A673 (cell line): ENCODE data around the gene EML1. TPM values are rescaled to one million over a fixed set of nuclear protein-coding genes. Genes with fewer than 3 reads are reported as not detected.

Experiments used
- BruUV-seq: library from RNA; stranded (reverse); fragments of 400-500 nt; replicated peaks from 2 replicates; lab custom pipeline; 2021; lab: Mats Ljungman, UMichigan
- CTCF ChIA-PET: fragments of 300-600 bp; sonication (Branson Sonifier 250); formaldehyde crosslinking; loops from one replicate; lab custom pipeline; 2022; ENCODE audit warnings: antibody characterized with exemption; lab: Charles Lee
- POLR2A ChIA-PET: fragments of 300-600 bp; sonication (Branson Sonifier 250); formaldehyde crosslinking; loops from one replicate; lab custom pipeline; 2022; ENCODE audit warnings: antibody characterized with exemption; ENCODE audit not compliant: low non-redundant PET; lab: Charles Lee
- DNase-seq: peaks from one replicate; pipeline ENCODE4 v3.0.0-alpha.2; 2015; ENCODE audit warnings: low spot score
- H3K27ac ChIP-seq: fragments of 200-600 bp; sonication (generic); 2 replicates; pipeline ENCODE4 v1.5.1; 2016; ENCODE audit warnings: mixed run types, low read depth, mild to moderate bottlenecking, mixed read lengths, antibody characterized with exemption, low read length; ENCODE audit not compliant: poor library complexity, severe bottlenecking
- H3K27me3 ChIP-seq: fragments of 200-600 bp; sonication (generic); replicated peaks from 2 replicates; pipeline ENCODE4 v1.6.1; 2017; ENCODE audit warnings: mixed run types, low read depth, mild to moderate bottlenecking, mixed read lengths, antibody characterized with exemption, low read length; ENCODE audit not compliant: insufficient read depth, poor library complexity
- H3K36me3 ChIP-seq: fragments of 200-600 bp; sonication (generic); 2 replicates; pipeline ENCODE4 v1.6.1; 2016; ENCODE audit warnings: mixed run types, mild to moderate bottlenecking, mixed read lengths, antibody characterized with exemption, low read length; ENCODE audit not compliant: insufficient read depth, poor library complexity, severe bottlenecking
- H3K4me1 ChIP-seq: fragments of 200-600 bp; sonication (generic); 2 replicates; pipeline ENCODE4 v1.6.1; 2017; ENCODE audit warnings: mixed run types, mild to moderate bottlenecking, mixed read lengths, antibody characterized with exemption, low read length; ENCODE audit not compliant: insufficient read depth, poor library complexity, severe bottlenecking
- H3K4me3 ChIP-seq: fragments of 200-600 bp; sonication (generic); 2 replicates; pipeline ENCODE4 v1.5.1; 2016; ENCODE audit warnings: low read depth, mixed run types, mild to moderate bottlenecking, mixed read lengths, low read length; ENCODE audit not compliant: poor library complexity, severe bottlenecking
- H3K9me3 ChIP-seq: fragments of 200-600 bp; sonication (generic); 2 replicates; pipeline ENCODE4 v1.6.1; 2016; ENCODE audit warnings: mixed run types, low read depth, mild to moderate bottlenecking, mixed read lengths, antibody characterized with exemption, low read length; ENCODE audit not compliant: poor library complexity, severe bottlenecking
- CTCF ChIP-seq: fragments of 300-800, 200-600 bp; sonication (generic); conservative IDR thresholded peaks from 2 replicates; pipeline ENCODE4 v1.5.1; 2017; ENCODE audit warnings: low read depth, mild to moderate bottlenecking, antibody characterized with exemption, low read length, moderate library complexity, mixed read lengths
- EZH2 ChIP-seq: fragments of 200-600 bp; sonication (generic); IDR thresholded peaks from 2 replicates; pipeline ENCODE4 v1.6.1; 2017; ENCODE audit warnings: borderline replicate concordance, low read depth, mild to moderate bottlenecking, mixed read lengths, antibody characterized with exemption, low read length; ENCODE audit not compliant: poor library complexity, severe bottlenecking
- intact Hi-C: fragments of 100-400 bp; cut with micrococcal nuclease; formaldehyde crosslinking; loops from one replicate; pipeline ENCODE4 v1.10.0; 2022; ENCODE audit not compliant: unreplicated experiment
- total RNA-seq: library from RNA; stranded (reverse); gene quantifications from 2 replicates; pipeline ENCODE4 v1.2.3, GENCODE V29; 2021

Gene EML1
- total RNA-seq, 1 experiment from 2014 or later = 34.1 TPM

- POLR2A ChIA-PET = no interaction called here
- no peak overlapping the region for H3K27ac ChIP-seq
- H3K9me3 ChIP-seq = peaks cover 7% of the 10 kb centered on the region
- no peak for DNase-seq
- no peak for TF ChIP-seq EZH2
- peaks cover 5% of the 10 kb centered on the region for H3K36me3 ChIP-seq
- no TSS peak for BruUV-seq
- no peak overlapping the region for H3K4me3 ChIP-seq
- CTCF ChIA-PET = no interaction called here
- intact Hi-C loops = no loop called here
- no peaks in the 10 kb centered on the region for H3K27me3 ChIP-seq
- H3K4me1 ChIP-seq = no peaks in the 10 kb centered on the region
Measured at GRCh38 chr14:99905121-99905520, 111.9 kb downstream of the EML1 start.

GRCh38 chr14:99907761-99908652 lies 114.8 kb downstream of the EML1 start:
- ChIA-PET CTCF (no interaction called here), POLR2A (no interaction called here)
- Histone ChIP-seq H3K36me3 (peaks cover 8% of the 10 kb centered on the region), H3K27ac (no peak overlapping the region), H3K9me3 (peaks cover 5% of the 10 kb centered on the region), H3K27me3 (no peaks in the 10 kb centered on the region), H3K4me1 (no peaks in the 10 kb centered on the region), H3K4me3 (no peak overlapping the region)
- BruUV-seq = no TSS peak
- TF ChIP-seq CTCF (no peak), EZH2 (no peak)
- DNase-seq = no peak
- intact Hi-C loops = no loop called here

GRCh38 chr14:99908653-99909250 lies 115.5 kb downstream of the EML1 start:
- peaks cover 8% of the 10 kb centered on the region for H3K36me3 ChIP-seq

More at GRCh38 chr14:99908653-99909250, 115.5 kb downstream of the EML1 start:
- CTCF ChIA-PET = no interaction called here
- H3K27me3 ChIP-seq = no peaks in the 10 kb centered on the region
- no peak overlapping the region for H3K27ac ChIP-seq
- DNase-seq = no peak
- intact Hi-C loops = no loop called here
- no peaks in the 10 kb centered on the region for H3K4me1 ChIP-seq
- no peak for TF ChIP-seq EZH2
- no peak for TF ChIP-seq CTCF
- H3K9me3 ChIP-seq = no peaks in the 10 kb centered on the region
- no peak overlapping the region for H3K4me3 ChIP-seq
- POLR2A ChIA-PET = no interaction called here
- BruUV-seq = no TSS peak
